Stimulated activated naive CD4-positive, alpha-beta T cell treated with Interleukin-2 at 50 U/mL for 16 hours (primary cell): ENCODE results near the gene ZCWPW1.

Source experiments
- DNase-seq: peaks from one replicate; lab custom pipeline; 2025; lab: John Stamatoyannopoulos, UW

The ZCWPW1 gene

GRCh38 chr7:100432053-100432452 lies 3.5 kb upstream of the ZCWPW1 start:
- no peak for DNase-seq

GRCh38 chr7:100431286-100431735 lies 2.8 kb upstream of the ZCWPW1 start:
- DNase-seq: no peak

- DNase-seq: peak; percentile 39
Measured at GRCh38 chr7:100430493-100431285, 2.2 kb upstream of the ZCWPW1 start.

- peak; percentile 91 for DNase-seq
Measured at GRCh38 chr7:100429637-100430492, 1.4 kb upstream of the ZCWPW1 start, which contains the start of gene MEPCE. TSS of gene MEPCE (plus strand) at chr7:100429831. CDS start at chr7:100430019, 188 bp downstream.

- DNase-seq: peak; percentile 100
Measured at GRCh38 chr7:100428967-100429636, 599 bp upstream of the ZCWPW1 start.

- DNase-seq: no peak
Measured at GRCh38 chr7:100427762-100428198, 723 bp downstream of the ZCWPW1 start.

GRCh38 chr7:100426516-100426915 lies 2.0 kb downstream of the ZCWPW1 start:
- DNase-seq: no peak

GRCh38 chr7:100425347-100425746 lies 3.2 kb downstream of the ZCWPW1 start:
- DNase-seq: no peak

GRCh38 chr7:100423315-100423714 lies 5.2 kb downstream of the ZCWPW1 start:
- no peak for DNase-seq

- no peak for DNase-seq
Measured at GRCh38 chr7:100419660-100420226, 8.8 kb downstream of the ZCWPW1 start.

- DNase-seq: no peak
Measured at GRCh38 chr7:100418930-100419659, 9.4 kb downstream of the ZCWPW1 start.

- DNase-seq: no peak
Measured at GRCh38 chr7:100415448-100415847, 13.1 kb downstream of the ZCWPW1 start.

- no peak for DNase-seq
Measured at GRCh38 chr7:100413889-100414288, 14.6 kb downstream of the ZCWPW1 start.

- DNase-seq: no peak
Measured at GRCh38 chr7:100413346-100413745, 15.2 kb downstream of the ZCWPW1 start.

- DNase-seq: no peak
Measured at GRCh38 chr7:100411101-100411500, 17.4 kb downstream of the ZCWPW1 start.

- DNase-seq: peak; percentile 8
Measured at GRCh38 chr7:100407285-100408180, 21.0 kb downstream of the ZCWPW1 start.

- no peak for DNase-seq
Measured at GRCh38 chr7:100406767-100407166, 21.7 kb downstream of the ZCWPW1 start.

GRCh38 chr7:100402241-100402640 lies 26.3 kb downstream of the ZCWPW1 start:
- no peak for DNase-seq

GRCh38 chr7:100401811-100402210 lies 26.7 kb downstream of the ZCWPW1 start:
- DNase-seq: no peak

- DNase-seq: no peak
Measured at GRCh38 chr7:100400656-100401055, 27.8 kb downstream of the ZCWPW1 start.
